GM21423 (cell line): ENCODE data around the gene ADH6.
"Not testable (repeated sequence)": the region's sequence is repeated elsewhere in the genome, so short reads cannot be mapped to it uniquely, and the experiment has no call there.

Source experiments
- ATAC-seq: cut with Tn5 transposase; IDR thresholded peaks from one replicate; pipeline ENCODE4 v1.9.1; 2021; ENCODE audit warnings: mild to moderate bottlenecking, moderate library complexity; ENCODE audit not compliant: unreplicated experiment

The ADH6 gene

GRCh38 chr4:99200138-99200537, 18.9 kb downstream of the ADH6 start:
- ATAC-seq, result no peak

- ATAC-seq, result no peak
These were observed 28.7 kb downstream of the ADH6 start for GRCh38 chr4:99190336-99190735.

GRCh38 chr4:99189900-99190299, 29.1 kb downstream of the ADH6 start:
- not testable (repeated sequence) for ATAC-seq

GRCh38 chr4:99186029-99186428, 33.0 kb downstream of the ADH6 start:
- ATAC-seq, result no peak

- ATAC-seq, result no peak
These were observed 33.5 kb downstream of the ADH6 start for GRCh38 chr4:99185581-99185980.

DNA sequence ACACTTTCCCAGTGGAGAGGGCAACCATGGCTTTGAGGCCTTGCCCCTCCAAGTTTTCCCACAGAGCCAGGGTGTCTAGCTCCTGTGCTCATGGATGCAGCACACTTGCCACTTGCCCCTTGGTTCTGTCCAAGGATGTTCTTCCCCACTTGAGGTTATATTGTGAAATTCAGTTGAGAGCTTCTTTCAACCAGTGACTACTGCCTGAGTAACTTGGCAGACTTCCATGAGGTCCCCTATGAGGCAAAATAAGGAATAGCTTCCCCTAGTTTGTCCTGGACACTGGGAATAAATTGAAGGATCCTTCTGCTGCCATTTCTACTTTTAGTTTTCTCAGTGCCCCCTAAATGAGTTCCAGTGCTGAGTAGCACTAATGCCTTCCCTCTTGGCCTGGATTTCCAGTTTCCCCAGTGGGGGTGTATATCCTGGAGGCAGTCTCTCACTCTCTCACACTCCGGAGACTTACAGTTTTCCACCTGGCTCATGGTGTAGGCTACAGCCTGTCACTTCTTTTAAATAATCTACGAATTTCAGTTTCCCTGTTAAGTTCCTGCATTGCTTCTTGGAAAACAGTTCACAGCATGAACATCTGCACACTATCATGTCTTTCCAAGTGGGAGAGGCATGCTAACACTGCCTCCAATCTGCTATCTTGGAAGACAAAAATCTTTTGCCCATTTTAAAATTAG, 38.5 kb downstream of the ADH6 start:
- ATAC-seq, result no peak

- no peak for ATAC-seq
These were observed 39.4 kb downstream of the ADH6 start for GRCh38 chr4:99179626-99180025.

GRCh38 chr4:99179178-99179577, 39.9 kb downstream of the ADH6 start:
- ATAC-seq, result no peak

GRCh38 chr4:99166544-99166943, 52.5 kb downstream of the ADH6 start:
- ATAC-seq, result no peak

GRCh38 chr4:99165978-99166377, 53.1 kb downstream of the ADH6 start:
- ATAC-seq, result no peak

DNA sequence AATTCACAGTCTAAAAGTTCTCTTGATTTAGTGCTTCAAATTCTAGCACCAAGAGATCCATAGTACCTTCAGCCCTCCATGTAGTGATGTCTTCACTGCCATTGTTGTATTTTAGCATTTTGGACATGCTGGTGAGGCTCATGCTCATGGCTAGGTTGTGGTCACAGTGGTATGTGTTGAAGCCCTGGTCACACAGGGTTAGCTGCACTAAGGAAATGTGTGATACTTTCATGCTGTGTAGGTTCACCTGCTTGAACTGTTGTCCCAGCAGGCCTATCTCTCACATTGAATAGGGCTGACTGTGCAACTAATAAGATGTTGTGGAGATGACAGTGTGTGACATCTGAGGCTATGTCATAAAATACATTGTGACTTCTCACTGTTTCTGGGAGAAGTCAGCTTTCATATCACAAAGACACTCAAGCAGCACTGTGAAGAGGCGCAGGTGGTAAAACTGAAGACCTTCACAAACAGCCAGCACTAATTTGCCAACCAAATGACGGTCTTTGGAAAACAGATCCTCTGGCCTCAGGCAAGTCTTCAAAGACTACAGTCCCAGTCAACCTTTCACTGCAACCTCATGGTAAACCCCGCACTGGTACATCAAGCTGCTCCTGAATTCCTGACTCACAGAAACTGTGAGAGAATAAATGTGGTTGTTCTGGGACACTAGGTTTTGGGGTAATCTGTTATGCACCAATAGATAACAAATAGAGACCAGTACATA, 57.5 kb downstream of the ADH6 start:
- no peak for ATAC-seq

DNA sequence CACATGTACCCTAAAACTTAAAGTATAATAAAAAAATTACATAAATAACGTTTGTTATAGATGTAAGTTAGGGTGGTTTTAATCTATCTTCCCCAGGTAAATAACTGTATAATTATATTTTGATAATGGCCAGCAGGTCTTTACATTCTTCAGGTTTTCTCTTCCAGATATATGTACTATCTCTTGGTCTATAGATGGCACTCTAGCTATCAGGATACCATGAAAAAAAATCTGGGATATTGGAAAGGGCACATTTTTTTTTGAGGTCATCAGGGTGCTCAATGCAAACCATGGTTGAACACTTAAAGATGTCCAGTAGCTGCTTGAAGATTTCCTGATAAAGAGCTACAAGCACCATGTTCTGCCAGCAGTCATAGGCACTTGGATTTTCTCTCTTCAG, 59.3 kb downstream of the ADH6 start:
- ATAC-seq, result no peak

DNA sequence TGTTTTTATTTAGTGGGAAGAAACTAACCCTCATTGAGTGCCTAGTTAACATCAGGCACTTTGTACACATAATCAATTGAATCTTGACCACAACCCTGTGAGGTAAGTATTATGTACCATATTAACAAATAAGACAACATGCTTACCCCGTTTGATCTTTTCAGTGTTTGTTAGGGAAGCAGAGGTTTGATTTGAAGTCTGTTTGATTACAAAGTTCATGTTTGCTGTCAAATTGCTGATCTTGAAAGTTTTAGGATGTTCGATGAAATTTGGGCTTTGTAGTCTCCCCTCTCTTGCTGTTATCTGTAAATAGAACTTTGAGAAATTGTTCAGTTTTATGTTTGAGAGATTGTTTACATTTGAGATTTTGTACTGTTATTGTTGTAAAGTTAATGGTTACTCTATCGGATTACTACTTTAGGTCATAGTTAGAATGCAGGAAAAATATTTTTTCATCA, 61.5 kb downstream of the ADH6 start:
- no peak for ATAC-seq

DNA sequence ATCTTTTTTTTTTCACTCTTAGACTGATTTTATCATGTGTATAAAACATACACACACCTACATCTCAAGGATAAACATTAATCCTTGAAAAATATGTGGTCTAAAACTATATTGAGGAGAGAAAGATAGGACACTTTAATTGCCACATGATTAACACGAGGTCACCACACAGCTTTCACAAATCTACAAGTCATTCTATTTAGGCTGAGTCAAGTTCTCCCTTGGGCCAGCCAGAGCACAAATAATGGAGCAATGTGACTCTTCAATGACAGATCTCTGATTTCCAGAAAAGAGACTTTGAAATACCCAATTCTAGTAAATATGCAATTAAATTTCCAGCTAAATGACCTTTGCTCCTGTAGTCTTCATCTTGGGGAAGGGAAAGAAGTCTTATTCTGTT, 62.1 kb downstream of the ADH6 start:
- ATAC-seq, result no peak

DNA sequence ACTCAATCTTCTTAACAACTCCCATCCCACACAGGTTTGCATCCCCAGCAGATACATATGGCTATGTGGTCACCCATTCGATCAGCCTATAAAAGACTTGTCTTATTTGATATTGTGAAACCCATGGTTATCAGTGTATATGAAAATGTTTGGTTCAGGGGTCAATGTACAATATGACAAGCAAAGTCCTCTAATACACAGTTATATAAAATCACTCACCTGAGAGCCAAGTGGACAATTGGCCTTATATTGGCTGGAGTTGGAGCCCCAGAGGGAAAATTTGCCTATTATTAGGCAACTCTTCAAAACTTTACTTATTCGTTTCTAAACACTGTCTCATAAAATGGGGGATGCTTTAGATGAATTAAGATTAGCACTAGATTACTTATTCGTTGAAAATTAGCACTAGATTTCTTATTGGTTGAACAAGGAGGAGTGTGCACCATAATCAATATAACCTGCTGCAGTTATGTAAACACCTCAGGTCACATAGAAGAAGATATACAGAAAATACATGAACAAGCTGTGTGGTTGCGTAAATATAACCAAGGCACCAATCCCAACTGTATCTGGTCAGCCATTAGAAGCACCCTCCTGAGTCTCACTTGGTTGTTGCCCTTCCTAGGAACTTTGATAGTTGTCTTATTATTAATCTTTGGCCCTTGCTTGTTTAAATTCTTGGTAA, 64.2 kb downstream of the ADH6 start:
- ATAC-seq, result no peak
